BE2C (cell line): ENCODE data around the gene MAP2K2.

Experiments
- DNase-seq: peaks from one replicate; pipeline ENCODE4 v3.0.0-alpha.2; 2020
- H3K27me3 ChIP-seq: fragments of 250-450 bp; sonication (Bioruptor Pico); 2 replicates; pipeline ENCODE4 v1.5.1; 2020; ENCODE audit warnings: mild to moderate bottlenecking
- H3K36me3 ChIP-seq: fragments of 250-450 bp; sonication (Bioruptor Pico); 2 replicates; pipeline ENCODE4 v1.5.1; 2020; ENCODE audit warnings: mild to moderate bottlenecking
- H3K4me1 ChIP-seq: fragments of 250-450 bp; sonication (Bioruptor Pico); 2 replicates; pipeline ENCODE4 v1.5.1; 2020
- H3K4me3 ChIP-seq: 2 replicates; pipeline ENCODE4 v1.5.1; 2011; ENCODE audit warnings: low read depth, low read length
- H3K9me3 ChIP-seq: fragments of 250-450 bp; sonication (Bioruptor Pico); 2 replicates; pipeline ENCODE4 v1.5.1; 2020
- TF ChIP-seq, protein P1 (sequence below): IDR thresholded peaks from 2 replicates; pipeline ENCODE4 v1.5.1; 2012; ENCODE audit warnings: mild to moderate bottlenecking, low read depth, low read length

MAP2K2 gene

DNA sequence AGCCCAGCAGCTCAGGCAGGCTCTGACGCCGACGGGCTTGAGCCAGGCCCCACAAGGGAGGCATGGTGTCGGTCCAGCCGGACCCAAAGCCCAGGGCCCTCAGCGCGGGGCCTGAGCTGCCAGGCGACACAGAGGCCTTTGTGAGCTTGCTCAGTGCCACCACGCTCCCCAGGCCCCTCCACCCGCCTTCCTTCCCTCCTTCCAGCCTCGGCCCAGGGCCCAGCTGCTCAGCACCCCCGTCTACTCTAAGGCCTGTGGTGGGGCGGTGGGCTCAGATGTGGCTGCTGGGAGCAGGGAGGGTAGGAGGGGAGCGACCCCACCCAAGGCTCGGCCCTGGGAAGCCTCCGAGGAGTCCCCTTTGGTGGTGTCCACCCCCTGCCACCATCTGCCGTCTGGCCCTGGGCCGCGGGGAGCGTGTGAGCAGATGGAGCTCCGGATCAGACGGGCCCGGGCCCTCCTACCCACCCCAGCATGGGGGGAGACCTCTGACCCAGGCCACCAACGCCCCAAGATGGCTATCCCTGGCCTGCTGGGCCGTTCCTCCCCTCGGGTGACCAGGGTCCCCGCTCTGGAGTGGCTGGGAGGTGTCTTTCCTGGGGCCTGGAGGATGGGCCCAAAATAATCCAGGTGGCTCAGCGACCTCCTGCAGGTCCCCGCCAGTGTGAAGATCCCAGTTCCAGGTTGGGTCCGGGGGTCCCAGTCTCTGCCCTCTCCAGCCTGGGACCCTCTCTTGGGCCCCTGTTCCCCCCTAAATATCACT lies 65.0 kb downstream of the MAP2K2 start:
- Histone ChIP-seq H3K27me3 (no peaks in the 10 kb centered on the region), H3K9me3 (no peaks in the 10 kb centered on the region), H3K4me3 (no peak overlapping the region), H3K36me3 (peaks cover 52% of the 10 kb centered on the region), H3K4me1 (no peaks in the 10 kb centered on the region)
- TF ChIP-seq, protein P1, sequence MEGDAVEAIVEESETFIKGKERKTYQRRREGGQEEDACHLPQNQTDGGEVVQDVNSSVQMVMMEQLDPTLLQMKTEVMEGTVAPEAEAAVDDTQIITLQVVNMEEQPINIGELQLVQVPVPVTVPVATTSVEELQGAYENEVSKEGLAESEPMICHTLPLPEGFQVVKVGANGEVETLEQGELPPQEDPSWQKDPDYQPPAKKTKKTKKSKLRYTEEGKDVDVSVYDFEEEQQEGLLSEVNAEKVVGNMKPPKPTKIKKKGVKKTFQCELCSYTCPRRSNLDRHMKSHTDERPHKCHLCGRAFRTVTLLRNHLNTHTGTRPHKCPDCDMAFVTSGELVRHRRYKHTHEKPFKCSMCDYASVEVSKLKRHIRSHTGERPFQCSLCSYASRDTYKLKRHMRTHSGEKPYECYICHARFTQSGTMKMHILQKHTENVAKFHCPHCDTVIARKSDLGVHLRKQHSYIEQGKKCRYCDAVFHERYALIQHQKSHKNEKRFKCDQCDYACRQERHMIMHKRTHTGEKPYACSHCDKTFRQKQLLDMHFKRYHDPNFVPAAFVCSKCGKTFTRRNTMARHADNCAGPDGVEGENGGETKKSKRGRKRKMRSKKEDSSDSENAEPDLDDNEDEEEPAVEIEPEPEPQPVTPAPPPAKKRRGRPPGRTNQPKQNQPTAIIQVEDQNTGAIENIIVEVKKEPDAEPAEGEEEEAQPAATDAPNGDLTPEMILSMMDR: no peak
- no peak for DNase-seq

DNA sequence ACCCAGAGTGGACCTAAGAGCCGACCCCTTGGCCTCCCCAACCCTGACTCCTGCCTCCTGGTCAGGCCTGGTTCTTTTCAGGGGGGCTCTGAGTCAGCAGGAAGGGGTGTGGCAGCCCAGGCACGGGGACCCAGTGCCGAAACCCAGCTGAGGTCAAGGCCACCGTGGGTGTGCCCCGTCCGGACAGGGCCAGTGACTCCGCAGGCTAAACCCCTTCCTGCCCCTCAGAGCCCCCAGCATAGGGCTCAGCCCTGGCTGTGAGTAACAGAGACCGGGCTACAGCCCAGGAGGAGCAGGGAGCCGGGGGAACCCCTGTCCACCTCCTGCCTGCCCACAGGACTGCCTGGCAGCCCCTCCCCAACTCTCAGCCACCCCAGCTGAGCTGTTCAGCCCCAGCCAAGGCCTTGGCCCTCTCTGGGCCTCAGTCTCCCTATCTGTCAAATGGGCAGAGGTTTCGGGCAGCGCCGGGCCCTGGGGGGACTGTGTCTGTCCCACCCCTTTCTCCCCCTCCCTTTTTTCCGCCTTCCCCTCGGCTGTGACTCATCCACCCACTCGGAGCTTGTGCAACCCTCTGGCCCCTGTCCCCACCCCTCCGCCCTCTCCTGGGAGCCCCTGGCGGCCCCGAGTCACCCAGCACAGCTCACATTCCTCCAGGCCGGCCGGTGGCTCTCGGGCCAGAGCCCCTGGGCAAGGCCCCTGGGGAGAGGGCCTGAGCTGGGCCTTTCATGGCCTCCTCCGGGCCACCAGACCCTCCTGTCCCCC lies 65.8 kb downstream of the MAP2K2 start:
- Histone ChIP-seq H3K27me3 (no peaks in the 10 kb centered on the region), H3K4me1 (no peaks in the 10 kb centered on the region), H3K9me3 (no peaks in the 10 kb centered on the region), H3K4me3 (no peak overlapping the region), H3K36me3 (peaks cover 54% of the 10 kb centered on the region)
- TF ChIP-seq, protein P1: no peak
- no peak for DNase-seq

DNA sequence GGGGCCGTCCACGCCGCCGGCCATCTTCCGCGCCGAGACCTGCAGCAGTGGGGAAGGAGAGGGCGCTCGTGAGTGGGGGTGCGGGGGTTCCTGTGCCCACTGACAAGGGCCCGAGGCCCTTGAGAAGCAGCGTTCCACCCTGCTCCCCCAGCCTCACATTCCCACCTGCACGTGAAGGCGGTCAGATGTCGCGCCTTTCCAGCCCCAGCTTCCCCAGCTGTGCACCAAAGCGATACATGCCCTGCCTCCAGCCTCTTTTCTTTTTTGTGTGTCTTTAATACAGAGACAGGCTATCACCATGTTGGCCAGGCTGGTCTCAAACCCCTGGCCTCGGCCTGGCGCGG lies 68.7 kb downstream of the MAP2K2 start:
- H3K4me1 ChIP-seq: no peaks in the 10 kb centered on the region

DNA sequence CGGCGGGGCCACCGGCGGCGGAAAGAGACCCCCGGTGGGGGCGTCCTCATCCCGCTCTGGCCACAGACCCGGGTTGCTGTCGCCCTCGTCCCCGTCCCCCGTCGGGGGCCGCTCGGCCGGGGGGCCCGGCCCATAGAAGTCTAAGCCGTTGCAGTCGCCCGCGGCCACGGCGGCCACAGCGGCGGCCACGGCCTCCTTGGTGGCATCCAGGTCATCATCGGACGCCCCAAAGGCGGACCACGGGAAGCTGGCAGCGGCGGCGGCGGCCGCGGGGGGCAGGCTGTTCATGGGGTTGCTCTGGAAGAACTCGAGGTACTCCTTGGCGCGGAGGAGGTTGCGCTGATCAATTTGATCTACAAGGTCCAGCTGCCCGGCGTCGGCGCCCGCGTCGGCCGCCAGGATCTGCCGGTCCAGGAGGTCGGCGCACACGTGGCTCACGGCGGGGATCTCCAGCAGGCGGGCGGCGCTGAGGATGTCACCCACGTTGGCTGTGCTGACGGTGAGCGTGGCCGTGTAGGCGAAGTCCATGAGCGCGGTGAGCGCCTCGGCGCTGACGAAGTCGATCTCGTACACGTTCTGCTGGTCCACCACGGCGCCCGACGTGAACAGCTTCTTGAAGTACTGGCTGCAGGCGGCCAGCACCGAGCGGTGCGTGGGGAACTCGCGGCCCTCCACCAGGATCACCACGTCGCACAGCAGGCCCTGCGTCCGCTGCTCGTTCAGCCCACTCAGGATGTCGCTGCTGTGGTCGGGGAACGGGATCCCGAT lies 69.3 kb downstream of the MAP2K2 start:
- Histone ChIP-seq H3K4me1 (no peaks in the 10 kb centered on the region), H3K9me3 (no peaks in the 10 kb centered on the region), H3K36me3 (peaks cover 56% of the 10 kb centered on the region), H3K4me3 (no peak overlapping the region), H3K27me3 (no peaks in the 10 kb centered on the region)
- DNase-seq: peak; percentile 9
- TF ChIP-seq, protein P1: no peak

More for the DNA sequence above, 68.7 kb downstream of the MAP2K2 start:
- no peaks in the 10 kb centered on the region for H3K9me3 ChIP-seq
- TF ChIP-seq, protein P1: no peak
- no peak overlapping the region for H3K4me3 ChIP-seq
- peak; percentile 5 for DNase-seq
- no peaks in the 10 kb centered on the region for H3K27me3 ChIP-seq
- H3K36me3 ChIP-seq: peaks cover 51% of the 10 kb centered on the region

DNA sequence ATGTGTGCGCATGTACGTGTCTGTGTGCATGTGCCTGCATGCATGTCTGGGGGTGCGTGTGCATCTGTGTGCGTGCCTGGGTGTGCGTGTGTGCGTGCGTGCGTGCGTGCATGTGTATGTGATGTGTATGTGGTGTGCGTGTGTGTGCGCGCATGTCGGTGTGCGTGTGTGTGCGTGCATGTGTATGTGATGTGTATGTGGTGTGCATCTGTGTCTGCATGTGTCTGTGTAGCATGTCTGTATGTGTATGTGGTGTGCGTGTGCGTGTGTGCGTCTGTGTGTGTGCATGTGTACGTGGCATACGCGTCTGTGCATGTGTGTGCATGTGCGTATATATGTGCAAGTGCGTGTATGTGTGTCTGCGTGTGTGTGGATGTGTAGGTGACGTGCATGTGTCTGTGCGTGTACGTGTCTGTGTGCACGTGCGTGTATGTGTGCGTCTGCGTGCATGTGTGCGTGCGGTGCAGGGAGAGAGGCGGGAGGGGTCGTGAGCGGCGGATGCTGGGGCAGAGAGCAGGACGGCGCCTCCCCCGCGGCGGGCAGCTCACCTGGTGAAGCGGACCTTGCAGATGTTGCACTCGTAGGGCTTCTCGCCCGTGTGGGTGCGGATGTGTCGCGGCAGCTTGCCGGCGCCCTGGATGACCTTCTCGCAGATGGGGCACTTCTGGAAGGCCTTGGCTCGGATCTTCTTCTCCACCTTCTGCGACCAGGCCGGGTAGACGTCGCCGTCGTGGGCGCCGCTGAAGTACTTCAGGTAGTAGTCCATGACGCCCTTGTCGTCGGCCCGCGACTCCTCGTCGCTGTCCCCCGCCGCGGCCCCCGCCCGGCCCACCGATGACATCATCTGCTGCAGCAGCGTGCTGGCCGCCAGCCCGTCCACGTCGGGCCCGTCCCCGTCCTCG lies 70.2 kb downstream of the MAP2K2 start:
- no peaks in the 10 kb centered on the region for H3K9me3 ChIP-seq
- H3K36me3 ChIP-seq: peaks cover 61% of the 10 kb centered on the region
- H3K4me1 ChIP-seq: no peaks in the 10 kb centered on the region
- DNase-seq: peak; percentile 8
- H3K27me3 ChIP-seq: no peaks in the 10 kb centered on the region
- no peak overlapping the region for H3K4me3 ChIP-seq
- TF ChIP-seq, protein P1: no peak
